CD14-positive monocyte (primary cell): Measurements from ENCODE around the gene DDIAS. TPM values are rescaled to one million over a fixed set of nuclear protein-coding genes. Genes with fewer than 3 reads are reported as not detected.

Source experiments
- DNase-seq, 3 donors: peaks; one replicate each; pipeline ENCODE4 v3.0.0-alpha.2; 2011 to 2022
- H2AFZ ChIP-seq: 2 replicates; pipeline ENCODE4 v1.6.0; 2012; ENCODE audit warnings: mild to moderate bottlenecking, low read depth, low read length, inconsistent platforms; ENCODE audit not compliant: insufficient read depth, poor library complexity, severe bottlenecking
- H3K27ac ChIP-seq, 2 donors: 1 replicate in 1 of 2; 2 replicates in 1 of 2; pipeline ENCODE4 v1.5.1; 2012 to 2013; ENCODE audit warnings: low read length in 2 of 2, control low read depth in 1 of 2, inconsistent platforms in 1 of 2, low read depth in 1 of 2, mild to moderate bottlenecking in 1 of 2
- H3K27me3 ChIP-seq, 2 donors: one replicate each; pipeline versions ENCODE4 v1.6.0 to v1.6.1; 2011 to 2013; ENCODE audit warnings: low read length in 2 of 2; ENCODE audit not compliant: control insufficient read depth in 2 of 2, insufficient read depth in 2 of 2
- H3K36me3 ChIP-seq, 2 donors: replicated peaks in 1 of 2; 1 replicate in 1 of 2; 2 replicates in 1 of 2; pipeline versions ENCODE4 v1.5.1 to v1.6.1; 2012 to 2013; ENCODE audit warnings: low read length in 2 of 2, control low read depth in 1 of 2, inconsistent platforms in 1 of 2, mild to moderate bottlenecking in 1 of 2; ENCODE audit not compliant: insufficient read depth in 2 of 2, control insufficient read depth in 1 of 2
- H3K4me1 ChIP-seq, 2 donors: 1 replicate in 1 of 2; 2 replicates in 1 of 2; pipeline versions ENCODE4 v1.5.1 to v1.6.1; 2012 to 2013; ENCODE audit warnings: low read length in 2 of 2, control low read depth in 1 of 2, inconsistent platforms in 1 of 2, mild to moderate bottlenecking in 1 of 2, moderate library complexity in 1 of 2; ENCODE audit not compliant: insufficient read depth in 2 of 2, control insufficient read depth in 1 of 2
- H3K4me2 ChIP-seq: replicated peaks from 2 replicates; pipeline ENCODE3; 2012; ENCODE audit warnings: low read length, moderate library complexity, mild to moderate bottlenecking; ENCODE audit not compliant: poor library complexity, severe bottlenecking; ENCODE audit errors: extremely low read depth
- H3K4me3 ChIP-seq, 3 experiments: fragments of 200-600 bp in 1 of 3; sonication (generic) in 1 of 3; replicated peaks in 1 of 3; 1 replicate in 2 of 3; 2 replicates in 1 of 3; pipeline ENCODE4 v1.5.1; 2011 to 2013; ENCODE audit warnings: low read length in 3 of 3, mild to moderate bottlenecking in 3 of 3, control low read depth in 2 of 3, low read depth in 2 of 3, inconsistent platforms in 1 of 3, moderate library complexity in 1 of 3
- H3K79me2 ChIP-seq: 2 replicates; pipeline ENCODE4 v1.6.0; 2012; ENCODE audit warnings: mild to moderate bottlenecking, control low read depth, inconsistent platforms, low read length, moderate library complexity; ENCODE audit not compliant: insufficient read depth
- H3K9ac ChIP-seq: 2 replicates; pipeline ENCODE4 v1.6.0; 2017; ENCODE audit warnings: low read length, mild to moderate bottlenecking; ENCODE audit not compliant: insufficient read depth, poor library complexity, severe bottlenecking
- H3K9me3 ChIP-seq, 2 donors: replicated peaks in 1 of 2; 1 replicate in 1 of 2; 2 replicates in 1 of 2; pipeline versions ENCODE4 v1.5.1 to v1.6.1; 2012 to 2013; ENCODE audit warnings: low read length in 2 of 2, control low read depth in 1 of 2; ENCODE audit not compliant: control insufficient read depth in 1 of 2, insufficient read depth in 1 of 2
- H4K20me1 ChIP-seq: 2 replicates; pipeline ENCODE4 v1.6.0; 2012; ENCODE audit warnings: mild to moderate bottlenecking, low read length, control low read depth, moderate library complexity; ENCODE audit not compliant: insufficient read depth
- H3K27ac Mint-ChIP-seq, 7 donors: one replicate each; pipeline ENCODE4 v1.8.0; 2020; ENCODE audit warnings: mild to moderate bottlenecking in 7 of 7, mixed read lengths in 7 of 7, moderate library complexity in 6 of 7, inconsistent platforms in 2 of 7
- H3K27me3 Mint-ChIP-seq, 3 donors: one replicate each; pipeline ENCODE4 v1.8.0; 2021 to 2022; ENCODE audit warnings: low read depth in 3 of 3, mild to moderate bottlenecking in 3 of 3, mixed read lengths in 3 of 3, moderate library complexity in 3 of 3, inconsistent platforms in 1 of 3
- H3K36me3 Mint-ChIP-seq, 2 donors: one replicate each; pipeline ENCODE4 v1.8.0; 2020; ENCODE audit warnings: mixed read lengths in 2 of 2, inconsistent platforms in 1 of 2, mild to moderate bottlenecking in 1 of 2
- H3K4me1 Mint-ChIP-seq: one replicate; pipeline ENCODE4 v1.8.0; 2020; ENCODE audit warnings: mild to moderate bottlenecking, mixed read lengths
- H3K4me3 Mint-ChIP-seq, 2 donors: one replicate each; pipeline ENCODE4 v1.8.0; 2020; ENCODE audit warnings: mild to moderate bottlenecking in 2 of 2, mixed read lengths in 2 of 2, moderate library complexity in 1 of 2
- H3K9me3 Mint-ChIP-seq, 7 donors: one replicate each; pipeline ENCODE4 v1.8.0; 2020 to 2022; ENCODE audit warnings: mixed read lengths in 7 of 7, mild to moderate bottlenecking in 6 of 7, moderate library complexity in 6 of 7, inconsistent platforms in 2 of 7
- WGBS: methylation state at CpG from one replicate; pipeline ENCODE4 v1.1.5; 2013; ENCODE audit warnings: missing lambda C conversion rate; ENCODE audit not compliant: insufficient coverage; 5-methylcytosine and 5-hydroxymethylcytosine counted together
- intact Hi-C, 2 donors: fragments of 100-400 bp; cut with micrococcal nuclease; formaldehyde crosslinking; loops; one replicate each; pipeline versions ENCODE4 v1.15.0 to v1.15.1; 2023
- polyA plus RNA-seq, 3 donors: library from polyadenylated mRNA; depleted of rRNA in 1 of 3; unstranded in 2 of 3; stranded (reverse) in 1 of 3; fragments of 300-500 nt in 2 of 3; fragments of >200 nt in 1 of 3; fragmentation: Illumina TruSeq in 2 of 3; gene quantifications; 1 replicate in 2 of 3; 2 replicates in 1 of 3; pipeline ENCODE4 v1.2.3, GENCODE V29; 2012 to 2021
- TF ChIP-seq, protein P1 (sequence below): fragments of 200-600 bp; IDR thresholded peaks from one replicate; pipeline ENCODE4 v1.8.0; 2022; ENCODE audit warnings: antibody characterized with exemption, mild to moderate bottlenecking

DDIAS gene
- polyA plus RNA-seq, 3 donors, result 6.0 to 14.1 (median 13.5) TPM

- no peaks in the 10 kb centered on the region for H3K9me3 ChIP-seq
- peak overlapping the region; percentile 96 for H3K4me2 ChIP-seq
- H3K4me1 ChIP-seq, result peaks cover 50 to 81% of the 10 kb centered on the region in 2 donors
- Mint-ChIP-seq H3K4me1 (peaks cover 38% of the 10 kb centered on the region), H3K27ac (no peak overlapping the region), H3K36me3 (peaks cover 19 to 24% of the 10 kb centered on the region in 2 donors), H3K9me3 (peaks cover 0 to 1% (median 0%) of the 10 kb centered on the region in 7 donors), H3K4me3 (no peak overlapping the region), H3K27me3 (no peaks in the 10 kb centered on the region)
- H3K36me3 ChIP-seq, result peaks cover 6% of the 10 kb centered on the region in 2 donors
- peak overlapping the region in 1 of 2 donors; percentile 82 for H3K27ac ChIP-seq
- peak overlapping the region; percentile 64 to 98 (median 87) for H3K4me3 ChIP-seq
- no peak overlapping the region for H2AFZ ChIP-seq
- intact Hi-C loops, result no loop called here
- TF ChIP-seq, protein P1, sequence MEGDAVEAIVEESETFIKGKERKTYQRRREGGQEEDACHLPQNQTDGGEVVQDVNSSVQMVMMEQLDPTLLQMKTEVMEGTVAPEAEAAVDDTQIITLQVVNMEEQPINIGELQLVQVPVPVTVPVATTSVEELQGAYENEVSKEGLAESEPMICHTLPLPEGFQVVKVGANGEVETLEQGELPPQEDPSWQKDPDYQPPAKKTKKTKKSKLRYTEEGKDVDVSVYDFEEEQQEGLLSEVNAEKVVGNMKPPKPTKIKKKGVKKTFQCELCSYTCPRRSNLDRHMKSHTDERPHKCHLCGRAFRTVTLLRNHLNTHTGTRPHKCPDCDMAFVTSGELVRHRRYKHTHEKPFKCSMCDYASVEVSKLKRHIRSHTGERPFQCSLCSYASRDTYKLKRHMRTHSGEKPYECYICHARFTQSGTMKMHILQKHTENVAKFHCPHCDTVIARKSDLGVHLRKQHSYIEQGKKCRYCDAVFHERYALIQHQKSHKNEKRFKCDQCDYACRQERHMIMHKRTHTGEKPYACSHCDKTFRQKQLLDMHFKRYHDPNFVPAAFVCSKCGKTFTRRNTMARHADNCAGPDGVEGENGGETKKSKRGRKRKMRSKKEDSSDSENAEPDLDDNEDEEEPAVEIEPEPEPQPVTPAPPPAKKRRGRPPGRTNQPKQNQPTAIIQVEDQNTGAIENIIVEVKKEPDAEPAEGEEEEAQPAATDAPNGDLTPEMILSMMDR, result no peak
- peaks cover 98% of the 10 kb centered on the region for H3K79me2 ChIP-seq
- DNase-seq, result peak; percentile 23 to 52 (median 46)
- no peaks in the 10 kb centered on the region for H3K27me3 ChIP-seq
- H3K9ac ChIP-seq, result peak overlapping the region; percentile 51
- H4K20me1 ChIP-seq, result peaks cover 25% of the 10 kb centered on the region
These were observed 10.6 kb upstream of the DDIAS start for GRCh38 chr11:82890936-82891335.

- no peaks in the 10 kb centered on the region for H3K27me3 Mint-ChIP-seq
- H3K4me2 ChIP-seq, result no peak overlapping the region
- H3K9me3 Mint-ChIP-seq, result peaks cover 0 to 1% (median 0%) of the 10 kb centered on the region in 7 donors
- H3K9me3 ChIP-seq, result no peaks in the 10 kb centered on the region
- H3K4me1 ChIP-seq, result peaks cover 68 to 99% of the 10 kb centered on the region in 2 donors
- DNase-seq, result no peak
- no peaks in the 10 kb centered on the region for H3K27me3 ChIP-seq
- 100% methylated on average over 1 of the region's 2 CpGs for WGBS
- intact Hi-C loops, result no loop called here
- H3K4me3 Mint-ChIP-seq, result no peak overlapping the region
- TF ChIP-seq, protein P1, result no peak
- peaks cover 98% of the 10 kb centered on the region for H3K79me2 ChIP-seq
- peaks cover 41% of the 10 kb centered on the region for H4K20me1 ChIP-seq
- H3K9ac ChIP-seq, result no peak overlapping the region
- peaks cover 8 to 11% of the 10 kb centered on the region in 2 donors for H3K36me3 ChIP-seq
- no peak overlapping the region for H2AFZ ChIP-seq
- peak overlapping the region in 3 of 7 donors; percentile 13 to 20 (median 17) for H3K27ac Mint-ChIP-seq
- H3K4me1 Mint-ChIP-seq, result peaks cover 44% of the 10 kb centered on the region
- peak overlapping the region in 1 of 3 experiments; percentile 24 for H3K4me3 ChIP-seq
- H3K36me3 Mint-ChIP-seq, result peaks cover 20 to 27% of the 10 kb centered on the region in 2 donors
- peak overlapping the region in 1 of 2 donors; percentile 43 for H3K27ac ChIP-seq
These were observed 8.8 kb upstream of the DDIAS start for GRCh38 chr11:82892611-82893169.
